Nephron progenitor cell (in vitro differentiated cells): Measurements from ENCODE around the gene MRTFA.

Experiments
- DNase-seq: peaks from one replicate; pipeline ENCODE4 v3.0.0; 2021
- H3K27ac Mint-ChIP-seq: 2 replicates; pipeline ENCODE4 v1.8.0; 2021; ENCODE audit warnings: mild to moderate bottlenecking, moderate library complexity, mixed read lengths
- H3K27me3 Mint-ChIP-seq: 2 replicates; pipeline ENCODE4 v1.8.0; 2021; ENCODE audit warnings: mild to moderate bottlenecking, low read depth, mixed read lengths; ENCODE audit not compliant: poor library complexity
- H3K36me3 Mint-ChIP-seq: 2 replicates; pipeline ENCODE4 v1.8.0; 2021; ENCODE audit warnings: low read depth, mixed read lengths
- H3K4me1 Mint-ChIP-seq: 2 replicates; pipeline ENCODE4 v1.8.0; 2021; ENCODE audit warnings: mixed read lengths
- H3K4me3 Mint-ChIP-seq: 2 replicates; pipeline ENCODE4 v1.8.0; 2021; ENCODE audit warnings: mild to moderate bottlenecking, moderate library complexity, mixed read lengths
- H3K9me3 Mint-ChIP-seq: 2 replicates; pipeline ENCODE4 v1.8.0; 2021; ENCODE audit warnings: mild to moderate bottlenecking, moderate library complexity, mixed read lengths
- TF ChIP-seq, protein P1 (sequence below): fragments of 200-600 bp; sonication (generic); IDR thresholded peaks from 2 replicates; pipeline ENCODE4 v1.5.0; 2021; ENCODE audit warnings: antibody characterized with exemption

MRTFA gene

DNA sequence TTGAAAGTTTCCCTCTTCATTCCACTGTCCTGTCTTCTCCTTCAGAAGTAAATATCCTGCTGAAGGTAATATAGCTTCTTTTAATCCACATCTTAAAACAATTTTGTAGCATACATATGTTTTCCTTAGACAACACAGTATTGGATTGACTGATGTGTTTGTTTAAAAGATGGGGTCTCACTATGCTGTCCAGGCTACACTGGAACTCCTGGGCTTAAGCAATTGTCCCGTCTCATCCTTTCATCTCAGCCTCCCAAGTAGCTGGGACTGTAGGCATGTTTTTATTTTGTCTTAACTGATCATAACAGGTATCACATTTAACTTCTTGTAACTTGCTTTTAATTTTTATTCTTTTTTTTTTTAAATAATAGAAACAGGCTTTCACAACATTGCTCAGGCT is 55.9 kb downstream of the MRTFA start:
- Mint-ChIP-seq H3K9me3 (peaks cover 24% of the 10 kb centered on the region), H3K4me1 (peaks cover 9% of the 10 kb centered on the region), H3K27me3 (no peaks in the 10 kb centered on the region), H3K27ac (no peak overlapping the region), H3K4me3 (no peak overlapping the region), H3K36me3 (peaks cover 43% of the 10 kb centered on the region)
- TF ChIP-seq, protein P1, sequence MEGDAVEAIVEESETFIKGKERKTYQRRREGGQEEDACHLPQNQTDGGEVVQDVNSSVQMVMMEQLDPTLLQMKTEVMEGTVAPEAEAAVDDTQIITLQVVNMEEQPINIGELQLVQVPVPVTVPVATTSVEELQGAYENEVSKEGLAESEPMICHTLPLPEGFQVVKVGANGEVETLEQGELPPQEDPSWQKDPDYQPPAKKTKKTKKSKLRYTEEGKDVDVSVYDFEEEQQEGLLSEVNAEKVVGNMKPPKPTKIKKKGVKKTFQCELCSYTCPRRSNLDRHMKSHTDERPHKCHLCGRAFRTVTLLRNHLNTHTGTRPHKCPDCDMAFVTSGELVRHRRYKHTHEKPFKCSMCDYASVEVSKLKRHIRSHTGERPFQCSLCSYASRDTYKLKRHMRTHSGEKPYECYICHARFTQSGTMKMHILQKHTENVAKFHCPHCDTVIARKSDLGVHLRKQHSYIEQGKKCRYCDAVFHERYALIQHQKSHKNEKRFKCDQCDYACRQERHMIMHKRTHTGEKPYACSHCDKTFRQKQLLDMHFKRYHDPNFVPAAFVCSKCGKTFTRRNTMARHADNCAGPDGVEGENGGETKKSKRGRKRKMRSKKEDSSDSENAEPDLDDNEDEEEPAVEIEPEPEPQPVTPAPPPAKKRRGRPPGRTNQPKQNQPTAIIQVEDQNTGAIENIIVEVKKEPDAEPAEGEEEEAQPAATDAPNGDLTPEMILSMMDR, result no peak
- no peak for DNase-seq

DNA sequence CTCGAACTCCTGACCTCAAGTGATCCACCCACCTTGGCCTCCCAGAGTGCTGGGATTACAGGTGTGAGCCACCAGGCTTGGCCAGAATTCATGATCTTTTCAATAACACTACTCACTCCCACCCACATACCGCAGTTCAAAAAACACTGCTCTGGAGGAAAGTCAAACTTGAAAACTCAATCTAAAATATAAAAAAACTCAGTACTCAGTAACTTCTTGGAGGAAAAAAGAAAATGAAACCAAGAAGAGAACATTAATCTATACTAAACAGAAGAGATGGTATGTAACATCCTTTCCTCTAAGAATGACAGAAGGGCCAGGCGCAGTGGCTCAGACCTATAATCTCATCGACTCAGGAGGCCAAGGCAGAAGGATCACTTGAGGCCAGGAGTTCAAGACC is 58.3 kb downstream of the MRTFA start:
- peaks cover 22% of the 10 kb centered on the region for H3K36me3 Mint-ChIP-seq
- no peak overlapping the region for H3K27ac Mint-ChIP-seq
- no peaks in the 10 kb centered on the region for H3K27me3 Mint-ChIP-seq
- H3K4me1 Mint-ChIP-seq, result no peaks in the 10 kb centered on the region
- TF ChIP-seq, protein P1, result no peak
- H3K4me3 Mint-ChIP-seq, result no peak overlapping the region
- DNase-seq, result no peak
- H3K9me3 Mint-ChIP-seq, result peaks cover 13% of the 10 kb centered on the region

DNA sequence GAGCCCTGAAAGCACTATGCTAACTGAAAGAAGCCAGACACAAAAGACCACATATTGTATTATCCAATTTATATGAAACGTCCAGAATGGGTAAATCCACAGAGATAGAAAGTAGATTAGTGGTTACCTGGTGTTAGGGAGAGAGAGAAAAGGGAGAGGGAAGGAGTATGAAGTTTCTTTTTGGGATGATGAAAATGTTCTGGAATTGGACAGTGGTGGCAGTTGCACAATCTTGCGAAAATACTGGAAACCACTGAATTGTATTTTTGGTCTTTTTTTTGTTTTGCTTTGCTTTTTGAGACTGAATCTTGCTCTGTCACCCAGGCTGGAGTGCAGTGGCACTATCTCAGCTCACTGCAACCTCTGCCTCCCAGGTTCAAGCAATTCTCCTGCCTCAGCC is 63.5 kb downstream of the MRTFA start:
- Mint-ChIP-seq H3K27me3 (no peaks in the 10 kb centered on the region), H3K36me3 (peaks cover 45% of the 10 kb centered on the region), H3K9me3 (peaks cover 41% of the 10 kb centered on the region), H3K4me1 (peaks cover 10% of the 10 kb centered on the region), H3K27ac (no peak overlapping the region), H3K4me3 (no peak overlapping the region)
- DNase-seq, result no peak
- TF ChIP-seq, protein P1, result no peak

DNA sequence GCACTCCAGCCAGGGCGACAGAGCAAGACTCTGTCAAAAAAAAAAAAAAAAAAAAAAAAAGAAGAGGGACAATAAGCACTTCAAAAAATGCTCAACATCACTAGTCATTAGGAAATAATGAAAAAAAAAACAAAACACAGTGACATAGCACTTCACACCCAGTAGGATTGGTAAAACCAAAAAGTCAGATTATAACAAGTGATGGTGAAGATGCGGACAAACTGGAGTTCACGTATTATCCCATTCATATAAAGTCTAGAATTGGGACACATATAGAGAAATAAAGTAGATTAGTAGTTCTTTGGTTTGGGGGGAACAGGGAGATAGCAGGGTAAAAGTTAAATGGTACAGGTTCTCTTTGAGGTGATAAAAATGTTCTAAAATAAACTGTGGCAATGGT is 64.6 kb downstream of the MRTFA start:
- no peak overlapping the region for H3K27ac Mint-ChIP-seq
- peaks cover 49% of the 10 kb centered on the region for H3K36me3 Mint-ChIP-seq
- TF ChIP-seq, protein P1, result no peak
- DNase-seq, result no peak
- H3K4me3 Mint-ChIP-seq, result no peak overlapping the region
- peaks cover 41% of the 10 kb centered on the region for H3K9me3 Mint-ChIP-seq
- no peaks in the 10 kb centered on the region for H3K27me3 Mint-ChIP-seq
- H3K4me1 Mint-ChIP-seq, result peaks cover 16% of the 10 kb centered on the region

DNA sequence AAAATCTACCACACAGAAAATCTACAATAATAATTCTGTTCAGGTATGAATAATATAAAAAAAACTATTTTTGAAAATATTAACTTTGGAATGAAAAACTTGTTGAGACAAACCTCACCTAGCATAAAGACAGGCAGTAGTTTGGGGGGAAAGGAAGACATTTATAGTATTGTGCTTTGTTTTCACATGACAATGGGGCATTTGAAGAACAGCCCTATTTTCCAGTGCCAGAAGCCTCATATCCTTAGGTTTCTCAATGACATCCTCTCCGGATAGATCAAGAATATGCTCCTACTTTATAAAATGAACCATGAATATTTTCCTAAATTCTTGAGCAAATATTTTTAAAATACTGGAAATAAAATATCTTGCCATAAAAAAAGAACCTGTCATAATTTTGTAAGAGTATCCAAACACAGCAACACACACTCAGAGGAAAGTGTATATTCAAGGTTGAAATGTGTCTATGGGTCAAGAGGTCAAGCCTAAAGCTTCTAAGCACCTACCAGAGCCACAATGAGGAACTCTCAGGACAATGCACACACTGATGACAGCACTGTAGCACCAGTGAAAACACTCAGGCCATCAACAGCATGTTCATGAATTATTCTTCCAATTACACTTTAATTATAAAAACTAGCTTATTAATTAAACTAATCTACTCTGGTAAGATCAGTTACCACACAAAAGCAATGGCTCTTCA is 68.7 kb downstream of the MRTFA start:
- H3K4me1 Mint-ChIP-seq, result peaks cover 21% of the 10 kb centered on the region
- peaks cover 37% of the 10 kb centered on the region for H3K9me3 Mint-ChIP-seq
- no peaks in the 10 kb centered on the region for H3K27me3 Mint-ChIP-seq
- TF ChIP-seq, protein P1, result no peak
- H3K4me3 Mint-ChIP-seq, result no peak overlapping the region
- no peak for DNase-seq
- peaks cover 51% of the 10 kb centered on the region for H3K36me3 Mint-ChIP-seq
- H3K27ac Mint-ChIP-seq, result peak overlapping the region; percentile 47

DNA sequence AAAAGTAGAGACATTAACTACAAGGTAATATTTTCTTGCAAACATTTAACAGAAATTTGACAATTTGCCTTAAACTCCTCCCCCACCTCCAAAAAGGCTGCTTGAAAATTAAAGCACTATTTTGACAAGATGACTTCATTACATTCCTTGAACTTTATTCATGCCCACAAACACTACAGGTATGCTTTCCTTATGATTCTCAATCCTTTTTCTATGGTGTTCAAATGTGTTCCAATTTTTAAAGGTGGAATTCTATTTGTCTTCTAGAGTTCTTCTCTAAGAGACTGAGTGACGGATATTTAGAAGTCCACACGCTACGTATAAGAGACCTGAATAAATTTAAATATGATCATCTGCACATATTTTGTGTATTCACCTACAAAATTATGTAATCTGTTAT is 69.4 kb downstream of the MRTFA start:
- Mint-ChIP-seq H3K27me3 (no peaks in the 10 kb centered on the region), H3K36me3 (peaks cover 44% of the 10 kb centered on the region), H3K9me3 (peaks cover 30% of the 10 kb centered on the region), H3K4me3 (no peak overlapping the region), H3K27ac (no peak overlapping the region), H3K4me1 (peaks cover 22% of the 10 kb centered on the region)
- TF ChIP-seq, protein P1, result no peak
- no peak for DNase-seq
